SH-SY5Y (cell line): ENCODE results near the gene DPYD.

Experiments used
- GATA2 ChIP-seq: IDR thresholded peaks from 2 replicates; pipeline ENCODE4 v1.6.1; 2011; ENCODE audit warnings: mild to moderate bottlenecking, low read depth, low read length
- GATA3 ChIP-seq: IDR thresholded peaks from 2 replicates; pipeline ENCODE4 v1.6.1; 2011; ENCODE audit warnings: low read depth, mild to moderate bottlenecking, low read length, moderate library complexity

DNA sequence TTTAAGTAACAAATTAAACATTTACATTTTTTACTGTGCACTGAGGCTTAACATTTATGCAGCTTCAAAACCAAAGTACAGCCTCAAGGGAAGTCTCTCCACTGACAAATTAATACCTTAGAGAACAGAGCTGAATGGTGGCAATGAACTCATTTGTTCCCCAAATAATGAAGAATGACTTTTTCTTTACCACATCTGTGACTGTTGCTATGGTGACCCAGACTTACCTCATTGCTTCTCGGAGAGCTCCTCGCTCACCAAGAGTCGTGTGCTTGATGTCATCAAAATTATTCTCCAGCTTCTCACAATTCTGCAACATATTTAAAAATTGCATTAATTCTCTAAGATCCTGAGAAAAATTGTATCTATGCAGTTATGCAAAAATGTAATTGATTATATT is 92.9 kb downstream of the DPYD start:
- TF ChIP-seq GATA3: no peak
- no peak for TF ChIP-seq GATA2
